ENCODE data around the gene MYO1E.
"Not testable (repeated sequence)": the region's sequence is repeated elsewhere in the genome, so short reads cannot be mapped to it uniquely, and the experiment has no call there.

MYO1E gene

DNA sequence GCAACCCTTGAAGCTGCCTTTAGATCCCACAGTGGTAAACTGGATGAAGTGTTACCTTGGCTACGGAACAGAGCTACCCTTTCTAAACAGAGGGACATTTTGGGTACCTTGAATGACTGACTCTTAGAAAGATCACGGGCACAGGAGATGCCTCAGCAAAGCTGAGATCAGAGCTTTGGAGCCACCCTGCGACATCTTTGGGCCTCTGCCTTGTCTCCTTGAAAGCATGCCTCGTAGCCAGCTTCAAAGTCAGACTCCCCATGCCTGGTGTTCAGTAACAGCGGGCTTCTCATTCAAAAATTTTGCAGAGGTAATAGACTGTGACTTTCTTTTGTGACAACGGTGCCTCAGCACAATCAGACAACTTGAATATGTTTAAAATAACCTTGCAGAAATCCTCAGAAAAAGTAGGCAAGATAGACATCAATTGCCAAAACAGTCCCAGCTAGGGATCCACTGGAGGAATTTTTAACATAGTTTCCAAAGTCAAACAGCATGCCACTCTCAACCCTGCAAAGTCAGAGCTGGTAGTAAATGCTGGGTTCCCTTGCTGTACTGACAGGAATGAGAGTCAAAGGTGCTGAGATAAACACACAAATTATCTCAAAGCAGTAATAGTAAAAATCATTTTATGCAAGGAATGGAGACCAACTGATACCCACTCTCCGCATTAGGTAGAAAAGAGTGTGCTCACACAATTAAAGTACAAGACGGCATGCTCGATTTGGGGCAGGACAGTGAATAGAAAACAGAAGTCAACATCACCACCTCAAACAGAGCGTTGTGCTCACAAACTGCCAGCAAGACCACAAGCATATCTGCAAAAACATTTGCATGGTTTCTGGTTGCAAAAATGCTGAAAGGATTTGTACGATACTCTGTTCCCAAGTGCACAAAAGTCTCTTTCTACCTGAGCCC lies 82.1 kb downstream of the MYO1E start:
- DNase-seq: no peak

DNA sequence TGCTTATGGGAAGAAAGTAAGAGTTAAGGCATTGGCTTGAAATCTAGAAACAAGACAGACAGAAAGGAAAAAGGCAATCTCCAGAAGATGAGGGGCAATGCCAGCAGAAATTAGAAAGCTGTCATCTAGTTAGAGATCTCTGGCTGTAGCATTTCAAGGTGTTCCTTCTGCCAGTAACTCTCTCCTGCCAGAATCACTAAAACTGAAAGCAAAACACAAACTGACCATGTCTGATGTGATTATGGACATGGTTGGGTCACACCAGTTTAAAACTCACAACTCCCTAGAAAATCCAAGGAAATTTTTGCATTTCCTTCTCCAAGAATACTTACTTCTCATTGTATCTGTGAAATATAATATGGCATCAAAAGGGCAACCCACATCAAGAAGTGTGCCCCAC lies 83.1 kb downstream of the MYO1E start:
- no peak for DNase-seq

DNA sequence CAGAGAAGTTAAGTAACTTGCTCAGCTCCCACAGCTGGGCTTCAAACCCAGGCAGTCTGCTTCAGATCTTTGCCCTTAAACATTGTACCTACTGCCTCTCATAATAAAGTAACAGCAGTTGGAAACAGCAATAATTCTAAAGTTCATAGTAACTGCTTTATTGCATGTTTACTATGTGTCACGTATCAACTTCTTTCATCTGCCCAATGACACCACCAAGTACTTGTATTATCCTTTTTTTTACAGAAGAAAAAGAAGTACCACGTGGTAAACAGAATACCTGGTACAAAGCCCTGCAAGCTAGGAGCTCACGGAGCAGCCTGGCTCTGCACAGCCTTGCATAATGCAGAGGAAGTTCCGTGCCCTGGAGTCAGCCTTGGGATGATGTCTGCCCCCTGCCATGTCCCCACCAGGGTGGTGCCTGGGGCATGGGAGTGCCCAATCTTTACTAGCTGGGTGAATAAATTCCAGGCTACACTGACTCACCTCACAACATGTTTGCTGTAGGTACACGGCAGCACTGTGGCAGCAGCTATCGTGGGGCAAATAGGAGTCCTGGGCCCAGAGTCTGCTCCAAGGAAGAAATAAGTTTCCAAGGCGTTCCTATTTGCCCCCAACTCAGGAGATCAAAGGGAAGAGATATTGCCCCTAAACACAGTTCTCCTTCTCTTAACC lies 88.8 kb downstream of the MYO1E start:
- DNase-seq: no peak

DNA sequence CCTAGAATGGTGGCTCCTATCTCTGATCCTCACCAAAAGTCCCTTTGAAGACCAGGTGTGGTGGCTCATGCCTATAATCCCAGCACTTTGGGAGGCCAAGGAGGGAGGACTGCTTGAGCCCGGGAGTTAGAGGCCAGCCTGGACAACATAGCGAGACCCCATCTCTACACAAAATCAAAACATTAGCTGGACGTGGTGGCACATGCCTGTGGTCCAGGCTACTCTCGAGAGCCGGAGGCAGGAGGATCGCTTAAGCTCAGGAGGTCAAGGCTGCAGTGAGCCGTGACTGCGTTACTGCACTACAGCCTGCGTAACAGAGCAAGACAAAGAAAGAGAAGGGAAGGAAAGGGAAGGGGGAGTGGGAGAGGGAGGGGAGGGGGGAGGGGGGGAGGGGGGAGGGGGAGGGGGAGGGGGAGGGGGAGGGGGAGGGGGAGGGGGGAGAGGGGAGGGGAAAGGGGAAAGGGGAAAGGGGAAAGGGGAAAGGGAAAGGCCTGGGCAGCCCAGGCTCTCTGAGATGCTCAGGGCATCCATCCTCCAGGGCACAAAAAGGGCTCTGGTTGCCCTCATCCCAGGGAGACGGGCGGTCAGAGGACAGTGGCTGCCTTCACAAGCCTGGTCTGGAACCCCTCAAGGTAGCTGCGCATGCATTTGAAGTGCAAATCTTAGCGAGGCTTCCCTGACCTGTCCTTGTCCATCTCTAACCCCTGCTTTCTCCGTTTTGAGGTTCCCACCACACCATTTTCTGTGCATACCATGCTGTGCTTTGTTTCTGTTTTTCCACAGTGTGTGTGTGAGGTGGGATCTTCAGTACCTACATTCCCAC lies 89.9 kb downstream of the MYO1E start:
- DNase-seq: no peak

DNA sequence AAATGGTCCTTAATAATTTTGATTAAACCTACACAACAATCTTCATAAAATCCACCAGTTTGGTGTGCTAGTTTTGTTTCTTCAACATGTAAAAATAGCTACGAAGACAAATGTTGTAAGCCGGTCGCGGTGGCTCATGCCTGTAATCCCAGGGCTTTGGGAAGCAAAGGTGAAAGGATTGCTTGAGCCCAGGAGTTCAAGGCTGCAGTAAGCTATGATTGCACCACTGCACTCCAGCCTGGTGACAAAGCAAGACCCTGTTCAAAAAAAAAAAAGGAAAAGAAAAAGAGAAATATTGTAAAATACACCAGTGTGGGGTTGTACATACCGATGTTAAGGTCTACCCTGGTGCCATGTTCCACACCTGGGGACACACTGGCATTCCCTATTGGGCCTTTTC lies 91.0 kb downstream of the MYO1E start:
- DNase-seq: no peak

DNA sequence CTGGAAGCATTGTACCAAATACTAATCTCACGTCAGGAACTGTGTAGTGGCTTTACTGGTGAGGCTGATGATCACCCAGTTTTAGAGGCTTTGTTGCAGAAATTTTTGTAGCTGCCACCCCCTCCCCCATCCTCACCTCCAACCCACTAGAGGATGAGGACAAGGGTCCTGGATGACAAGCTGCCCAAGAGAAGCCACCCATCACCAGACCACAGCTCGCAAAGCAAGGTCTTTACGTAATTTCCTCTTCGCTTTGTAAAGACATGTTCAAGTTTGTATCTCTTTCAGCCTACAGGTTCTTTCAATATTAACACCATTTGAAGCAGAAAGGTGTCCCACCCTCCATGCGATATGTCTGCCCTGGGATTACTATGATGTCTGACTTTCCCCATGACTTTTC lies 91.8 kb downstream of the MYO1E start:
- DNase-seq: no peak

DNA sequence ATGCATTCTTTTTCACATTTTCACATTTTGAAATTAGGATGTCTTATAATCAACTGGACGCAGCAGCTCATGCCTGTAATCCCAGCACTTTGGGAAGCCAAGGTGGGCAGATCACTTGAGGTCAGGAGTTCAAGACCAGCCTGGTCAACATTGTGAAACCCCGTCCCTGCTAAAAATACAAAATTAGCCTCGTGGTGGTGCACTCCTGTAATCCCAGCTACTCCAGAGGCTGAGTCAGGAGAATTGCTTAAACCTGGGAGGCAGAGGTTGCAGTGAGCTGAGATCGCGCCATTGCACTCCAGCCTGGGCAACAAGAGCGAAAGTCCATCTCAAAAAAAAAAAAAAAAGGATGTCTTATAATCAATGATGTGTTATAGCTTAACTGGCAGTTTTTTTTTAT lies 92.4 kb downstream of the MYO1E start:
- not testable (repeated sequence) for DNase-seq

DNA sequence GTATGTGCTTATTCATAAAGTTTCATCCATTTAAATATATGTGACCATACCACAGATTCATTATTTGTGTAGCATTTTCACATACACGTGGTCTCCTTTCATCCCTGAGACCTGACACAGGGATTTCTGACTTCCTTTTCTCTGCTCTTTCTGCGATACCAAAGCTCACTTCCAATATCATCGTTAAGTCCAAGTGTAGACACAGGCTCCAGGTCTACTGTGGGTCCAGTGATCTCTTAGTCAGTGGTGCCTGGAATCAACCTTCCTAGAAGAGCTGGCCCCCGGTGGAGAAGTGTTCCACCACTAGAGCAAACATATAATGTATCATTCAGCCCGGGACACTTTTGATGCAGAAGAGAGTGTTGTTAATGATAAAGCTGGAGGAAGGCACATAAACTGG lies 93.6 kb downstream of the MYO1E start:
- no peak for DNase-seq

DNA sequence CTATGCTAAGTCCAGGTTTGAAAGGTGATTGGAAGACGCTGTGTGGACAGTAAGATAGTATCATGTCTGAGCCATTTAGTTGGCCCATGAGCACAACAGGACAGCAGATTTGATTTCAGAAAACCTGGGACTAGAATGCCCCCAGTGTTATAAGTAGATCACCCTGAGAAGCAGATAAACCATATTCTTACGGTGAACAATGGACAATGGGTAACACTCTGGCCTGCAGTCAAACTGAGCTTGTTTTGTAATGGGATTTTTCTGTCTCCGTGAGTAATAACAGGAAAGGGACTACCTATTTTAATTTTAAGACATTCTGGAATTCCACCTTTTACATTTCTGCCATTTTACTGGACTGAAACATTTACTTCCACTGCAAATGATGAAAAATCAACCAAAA lies 94.6 kb downstream of the MYO1E start:
- no peak for DNase-seq

DNA sequence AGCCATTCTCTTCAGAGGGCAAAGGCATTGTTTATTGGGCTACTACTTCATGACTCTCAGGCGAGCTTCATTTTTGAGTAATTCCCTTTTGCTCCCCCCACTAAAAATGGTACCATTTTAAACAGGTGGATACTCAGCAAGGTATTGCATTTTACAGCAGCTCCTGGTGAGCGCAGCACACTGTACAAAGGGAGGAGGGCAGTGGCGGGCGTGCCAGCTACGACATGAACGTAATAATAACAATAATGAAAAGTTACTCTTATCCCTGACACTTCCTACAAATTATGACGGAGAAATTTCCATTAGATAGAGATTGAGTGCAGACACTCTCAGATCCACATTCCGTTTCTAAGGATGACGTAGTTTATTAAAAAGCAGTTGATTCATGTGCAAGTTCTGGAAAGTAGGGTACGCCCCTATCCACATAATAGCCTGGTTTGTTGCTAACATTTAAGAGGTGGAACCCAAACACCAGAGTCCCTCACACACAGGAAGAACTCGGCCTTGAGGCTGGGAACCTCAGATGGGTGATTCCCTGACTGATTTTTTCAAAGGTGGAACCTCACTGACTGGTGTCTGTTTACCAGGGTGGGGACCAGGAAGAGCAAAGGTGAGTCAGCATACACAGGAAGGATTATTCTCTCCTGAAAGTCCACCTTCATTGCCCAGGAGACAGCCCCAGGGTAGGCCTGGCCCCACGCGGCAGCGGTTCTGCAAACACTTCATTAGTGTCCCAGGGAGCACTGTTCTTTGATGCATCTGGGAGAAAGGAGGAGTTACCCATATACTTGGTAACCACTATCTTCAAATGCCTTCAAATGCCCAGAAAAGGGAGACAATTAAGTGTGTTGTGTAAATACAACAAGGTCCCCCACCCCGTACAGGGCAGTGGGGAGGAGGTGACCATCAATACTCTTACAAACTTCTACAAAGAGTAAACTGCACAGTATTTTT lies 96.2 kb downstream of the MYO1E start:
- DNase-seq: no peak

DNA sequence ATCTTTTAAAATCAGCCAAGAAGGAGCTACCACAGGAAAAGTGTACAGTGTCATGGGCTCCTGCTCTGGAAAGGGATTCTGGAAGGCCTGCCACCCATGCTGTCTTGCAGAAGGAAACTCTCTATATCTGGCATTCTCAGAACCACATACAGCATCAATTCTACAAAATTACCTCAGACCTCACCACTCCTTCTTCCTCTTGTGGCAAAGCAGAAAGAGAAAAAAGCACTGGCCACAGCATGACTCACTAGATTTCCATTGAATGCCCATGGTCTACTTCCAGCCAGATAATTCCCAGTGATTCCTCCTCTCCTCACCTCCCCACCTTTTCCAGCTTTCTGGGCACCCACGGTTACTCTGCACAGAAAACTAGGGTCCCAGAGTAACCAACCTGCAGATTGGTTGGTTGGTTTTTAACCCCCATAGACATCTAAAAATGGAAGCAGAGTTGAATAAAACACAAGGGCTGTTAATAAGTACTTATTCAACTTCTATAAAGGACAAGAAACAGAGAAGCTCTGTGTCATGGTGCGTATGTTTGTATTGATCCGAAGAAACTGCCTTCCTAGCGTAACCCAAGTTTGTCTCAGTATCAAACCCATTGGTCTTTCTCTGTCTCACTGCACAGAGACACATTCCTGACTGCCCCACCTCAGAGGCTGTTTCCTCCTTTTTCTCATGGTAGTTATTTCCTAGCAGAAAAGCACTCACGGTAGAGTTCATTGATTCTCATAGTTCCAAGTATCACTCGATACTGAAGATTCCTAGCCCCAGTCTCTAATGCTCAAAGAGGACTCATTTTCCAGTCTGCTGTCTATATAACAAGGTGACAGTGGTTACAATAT lies 98.3 kb downstream of the MYO1E start:
- DNase-seq: no peak

DNA sequence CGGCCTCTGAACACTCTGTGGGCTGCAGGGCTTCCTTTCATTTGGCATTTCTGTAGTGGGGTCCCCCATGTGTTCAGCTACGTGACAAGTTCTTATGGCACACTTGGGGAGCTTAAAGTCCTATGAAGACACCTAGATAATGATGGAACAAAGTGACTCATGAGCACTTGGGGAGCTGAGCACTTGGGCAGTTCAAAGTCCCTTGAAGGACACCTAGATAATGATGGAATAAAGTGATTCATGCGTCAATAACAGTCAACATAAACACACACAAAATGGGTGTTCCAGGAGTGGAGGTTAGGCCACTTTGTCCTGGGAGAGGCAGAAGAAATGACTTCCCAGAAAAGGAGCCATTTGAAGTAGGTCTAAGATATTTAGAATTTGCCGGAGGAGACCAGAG lies 99.4 kb downstream of the MYO1E start:
- DNase-seq: no peak

DNA sequence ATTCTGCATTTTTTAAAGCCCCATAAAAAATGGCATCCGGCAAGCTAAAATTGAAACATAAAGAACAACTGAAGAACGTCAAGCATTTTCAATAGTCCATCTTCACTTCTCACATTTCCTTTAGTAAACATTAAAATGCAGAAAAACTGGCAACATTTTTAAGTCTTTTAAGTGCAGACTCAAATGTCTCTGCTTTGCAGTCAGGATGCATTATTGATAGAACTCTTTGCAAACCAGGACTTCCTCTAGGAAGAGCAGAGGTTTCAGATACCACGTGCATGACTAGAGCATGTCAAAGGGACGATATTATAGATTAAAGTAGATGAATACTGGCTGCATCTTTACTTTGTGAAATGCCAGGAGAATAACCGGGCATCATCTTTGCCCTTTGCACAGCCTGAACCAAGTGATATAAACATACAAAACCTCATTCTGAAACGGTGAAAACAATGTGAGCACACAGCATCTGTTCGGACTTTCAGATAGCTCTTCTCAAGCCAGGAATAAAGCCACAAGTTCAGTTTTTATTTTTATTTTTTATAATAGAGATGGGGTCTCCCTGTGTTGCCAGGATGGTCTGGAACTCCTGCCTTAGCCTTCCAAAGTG lies 101.0 kb downstream of the MYO1E start:
- no peak for DNase-seq

DNA sequence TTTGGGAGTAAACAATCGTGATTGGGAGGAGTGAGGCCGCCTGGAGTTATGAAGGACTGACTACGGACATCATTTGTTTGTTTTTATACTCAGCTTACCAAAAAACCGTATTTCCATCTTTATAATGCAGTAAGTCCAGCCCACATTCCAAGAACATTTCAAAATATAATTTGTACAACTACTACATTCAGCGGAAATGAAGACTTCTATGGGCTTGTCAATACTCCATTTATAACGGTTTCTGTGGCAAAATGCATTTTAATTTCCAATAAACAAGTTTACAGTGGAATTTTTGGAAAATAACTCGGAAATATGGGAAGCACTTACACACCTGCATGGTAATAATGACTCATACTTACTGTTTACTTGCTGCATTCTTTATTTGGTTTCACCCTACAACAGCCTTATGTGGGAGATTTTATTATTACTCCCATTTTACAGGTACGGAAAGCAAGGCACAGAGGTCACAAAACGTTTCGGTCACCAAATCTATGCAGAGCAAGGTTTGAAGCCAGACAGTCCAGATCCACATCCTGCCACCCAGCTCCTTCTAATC lies 103.7 kb downstream of the MYO1E start:
- no peak for DNase-seq

DNA sequence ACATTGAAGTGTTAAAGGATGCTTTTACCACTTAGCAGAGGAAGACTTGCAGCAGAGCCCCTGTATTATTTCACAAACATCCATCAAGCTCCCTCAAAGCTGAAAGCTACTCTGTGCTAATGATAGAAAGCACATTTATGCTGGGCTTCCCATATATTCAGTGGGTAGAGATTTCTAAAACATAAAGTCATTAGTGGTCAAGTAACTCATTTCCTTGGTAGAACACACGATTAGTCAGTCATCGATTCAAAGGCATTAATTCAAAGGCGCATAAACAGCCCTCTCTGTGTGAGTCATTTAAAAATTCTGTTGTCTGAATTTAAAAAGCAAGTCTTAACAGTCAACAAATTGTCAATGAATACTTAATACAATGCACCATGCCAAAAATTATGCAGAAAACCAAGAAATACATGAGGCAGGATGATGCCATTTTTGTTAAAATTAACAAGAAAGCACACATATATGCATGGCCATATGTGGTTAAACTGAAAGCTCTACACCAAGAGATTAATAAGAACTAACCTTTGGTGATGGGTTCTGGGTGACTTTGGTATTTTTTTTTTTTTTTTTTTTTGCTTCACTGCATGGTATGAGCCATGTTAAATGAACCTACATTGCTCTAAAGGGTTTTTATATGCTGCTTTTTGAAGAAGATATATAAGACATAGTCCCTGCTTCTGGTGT lies 104.4 kb downstream of the MYO1E start:
- DNase-seq: no peak

DNA sequence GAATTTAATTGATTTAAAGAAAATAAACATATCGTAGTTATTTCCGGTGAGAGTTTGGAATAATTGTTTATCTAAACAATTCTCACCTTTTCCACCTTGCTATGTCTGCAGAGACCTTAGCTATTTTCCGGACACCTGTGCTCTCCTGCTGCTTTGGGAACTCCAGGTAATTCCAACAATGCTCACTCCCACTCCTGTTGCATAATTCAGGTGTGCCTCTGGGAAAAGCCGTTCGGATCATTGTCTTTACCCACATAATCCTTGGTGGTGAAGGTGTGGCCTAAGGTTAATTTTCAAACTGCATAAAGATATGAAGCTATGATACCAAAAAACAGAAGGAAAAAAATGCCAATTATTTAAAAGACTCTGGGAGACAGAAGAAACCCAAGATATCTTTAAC lies 106.6 kb downstream of the MYO1E start:
- DNase-seq: no peak

DNA sequence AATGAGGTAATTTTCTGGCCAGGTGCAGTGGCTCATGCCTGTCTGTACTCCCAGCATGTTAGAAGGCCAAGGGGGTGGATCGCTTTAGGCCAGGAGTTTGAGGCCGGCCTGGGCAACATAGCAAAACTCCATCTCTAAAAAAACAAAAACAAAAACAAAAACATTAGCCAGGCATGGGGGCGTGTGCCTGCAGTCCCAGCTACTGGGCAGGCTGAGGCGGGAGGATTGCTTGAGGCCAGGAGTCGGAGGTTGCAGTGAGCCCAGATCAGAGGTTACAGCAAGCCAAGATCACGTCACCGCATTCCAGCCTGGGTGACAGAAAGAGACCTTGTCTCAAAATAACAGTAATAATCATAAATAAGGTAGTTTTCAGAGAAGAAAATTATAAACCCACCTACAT lies 110.4 kb downstream of the MYO1E start:
- no peak for DNase-seq

DNA sequence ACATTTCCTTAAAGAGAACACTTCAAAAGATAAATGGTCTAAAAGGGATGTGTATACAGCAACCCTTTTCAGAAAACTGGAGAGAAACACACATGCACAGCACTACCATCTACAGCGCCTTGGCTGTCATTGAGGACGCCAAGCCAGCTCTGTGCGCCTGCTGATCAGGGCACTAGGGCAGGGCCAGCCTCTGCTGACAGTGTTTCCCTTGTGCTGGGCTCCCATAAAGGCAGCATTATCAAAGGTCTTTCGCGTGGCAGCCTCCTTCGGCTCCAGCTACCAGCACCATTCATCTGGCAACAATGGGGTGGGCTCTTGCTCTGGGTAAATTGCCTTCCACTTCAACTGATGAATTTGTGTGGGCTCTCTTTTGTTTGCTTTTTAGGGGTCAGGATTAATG lies 112.6 kb downstream of the MYO1E start:
- DNase-seq: no peak

DNA sequence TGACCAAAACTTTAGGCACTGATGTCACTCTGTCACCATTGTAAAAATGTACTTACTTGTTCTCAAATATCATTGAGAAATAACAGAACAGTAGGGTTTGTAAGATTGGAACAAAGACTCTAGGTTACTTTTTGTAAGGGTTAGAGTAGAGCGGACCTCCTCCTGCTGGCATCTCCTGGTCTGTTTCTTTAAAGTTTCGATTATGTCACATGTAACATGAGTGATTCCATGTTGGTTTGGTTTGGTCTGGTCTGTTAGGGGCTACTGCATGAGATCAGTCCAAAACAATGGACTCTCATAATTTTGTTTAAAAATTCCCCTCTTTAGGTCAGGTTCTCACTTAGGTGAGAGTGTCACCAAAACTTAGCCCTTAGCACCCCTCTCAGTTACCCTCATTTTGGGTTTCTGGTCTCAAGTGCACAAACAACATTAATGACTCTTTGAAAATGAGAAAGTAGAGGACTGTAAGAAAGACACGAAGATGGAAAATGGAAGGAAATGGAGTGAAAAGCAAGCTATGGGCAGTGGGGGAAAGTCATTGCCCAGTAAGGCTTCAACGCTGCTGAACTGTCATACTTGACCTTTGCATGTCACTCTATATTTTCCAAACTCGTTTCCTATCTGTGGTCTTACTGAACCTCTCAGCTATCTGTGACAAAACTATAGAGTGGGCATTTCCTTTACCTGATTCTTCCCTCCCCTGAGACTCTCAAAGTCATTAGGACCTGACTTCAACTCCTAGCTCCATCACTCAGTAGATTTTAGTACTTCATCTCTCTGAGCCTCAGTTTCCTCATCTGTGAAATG lies 113.3 kb downstream of the MYO1E start:
- DNase-seq: no peak

All from stimulated activated CD4-positive, alpha-beta T cell treated with anti-CD3 and anti-CD28 coated beads, Interleukin-2, amount 100 ng/mL, for 48 hours (primary cell).